ENCODE measurements around the gene EMX1.

EMX1 gene

GRCh38 chr2:72979896-72980295 lies 62.6 kb downstream of the EMX1 start:
- H3K4me3 ChIP-seq (ENCODE audit: low read depth, low read length), result no peak overlapping the region
- in situ Hi-C loops (cut with HindIII; ENCODE audit: low sequenced_read_pairs), result no loop called here
- no peak for DNase-seq (ENCODE audit: low read depth, low spot score)
- TF ChIP-seq CTCF (IDR thresholded peaks at IDR 0.05; ENCODE audit: low read depth, low read length), result no peak

GRCh38 chr2:72980535-72981217 lies 63.4 kb downstream of the EMX1 start:
- no peak overlapping the region for H3K4me3 ChIP-seq (ENCODE audit: low read depth, low read length)
- DNase-seq (ENCODE audit: low read depth, low spot score), result peak; percentile 22
- in situ Hi-C loops (cut with HindIII; ENCODE audit: low sequenced_read_pairs), result no loop called here
- no peak for TF ChIP-seq CTCF (IDR thresholded peaks at IDR 0.05; ENCODE audit: low read depth, low read length)

GRCh38 chr2:72981536-72981935 lies 64.2 kb downstream of the EMX1 start:
- H3K4me3 ChIP-seq (ENCODE audit: low read depth, low read length), result no peak overlapping the region
- no peak for TF ChIP-seq CTCF (IDR thresholded peaks at IDR 0.05; ENCODE audit: low read depth, low read length)
- no peak for DNase-seq (ENCODE audit: low read depth, low spot score)
- in situ Hi-C loops (cut with HindIII; ENCODE audit: low sequenced_read_pairs), result no loop called here

- no peak for TF ChIP-seq CTCF (IDR thresholded peaks at IDR 0.05; ENCODE audit: low read depth, low read length)
- H3K4me3 ChIP-seq (ENCODE audit: low read depth, low read length), result no peak overlapping the region
- in situ Hi-C loops (cut with HindIII; ENCODE audit: low sequenced_read_pairs), result no loop called here
- DNase-seq (ENCODE audit: low read depth, low spot score), result no peak
These were observed 64.9 kb downstream of the EMX1 start for GRCh38 chr2:72982219-72982618.

GRCh38 chr2:72982781-72983499 lies 65.6 kb downstream of the EMX1 start:
- DNase-seq (ENCODE audit: low read depth, low spot score), result no peak
- in situ Hi-C loops (cut with HindIII; ENCODE audit: low sequenced_read_pairs), result no loop called here
- TF ChIP-seq CTCF (IDR thresholded peaks at IDR 0.05; ENCODE audit: low read depth, low read length), result no peak

GRCh38 chr2:72983500-72984161 lies 66.3 kb downstream of the EMX1 start:
- DNase-seq (ENCODE audit: low read depth, low spot score), result no peak
- in situ Hi-C loops (cut with HindIII; ENCODE audit: low sequenced_read_pairs), result no loop called here
- TF ChIP-seq CTCF (IDR thresholded peaks at IDR 0.05; ENCODE audit: low read depth, low read length), result no peak
- no peak overlapping the region for H3K4me3 ChIP-seq (ENCODE audit: low read depth, low read length)

More at GRCh38 chr2:72982781-72983499, 65.6 kb downstream of the EMX1 start:
- H3K4me3 ChIP-seq (ENCODE audit: low read depth, low read length), result no peak overlapping the region

All from astrocyte of the spinal cord (primary cell).